Measurements from ENCODE around the gene COPS6.
A peak's percentile ranks its signal among the peaks of the same experiment; 100 is the strongest.

The COPS6 gene

DNA sequence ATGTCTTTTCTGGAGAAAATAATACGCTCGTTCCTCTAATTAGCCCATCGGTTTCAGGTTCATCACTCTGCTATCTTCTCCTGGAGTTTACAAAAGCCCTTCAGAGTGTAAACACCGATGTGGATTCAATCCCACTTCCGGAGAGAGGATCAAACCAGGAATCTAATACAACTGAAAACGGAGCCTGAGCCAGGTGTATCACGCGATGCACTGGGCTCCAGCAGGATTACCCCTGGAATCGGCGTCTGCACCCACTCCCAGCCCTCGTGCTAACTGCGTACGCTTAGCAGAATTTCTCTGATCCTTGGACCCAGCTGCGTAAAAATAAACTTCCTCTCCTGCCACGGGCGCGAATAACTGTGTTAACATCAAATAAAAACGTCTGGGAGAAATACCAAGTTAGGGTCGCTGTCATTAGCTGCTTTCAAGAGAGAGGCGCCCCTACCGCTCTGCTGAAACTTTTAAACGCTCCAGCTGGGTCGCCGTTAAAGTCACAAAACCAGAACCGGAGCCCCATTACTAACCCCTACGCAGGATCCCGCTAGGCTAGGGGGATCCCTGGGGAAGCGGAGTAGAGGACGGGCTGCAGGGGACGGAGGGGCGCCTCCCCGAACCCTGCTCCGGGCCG, 7.7 kb upstream of the COPS6 start:
- no peak for FAIRE-seq

DNA sequence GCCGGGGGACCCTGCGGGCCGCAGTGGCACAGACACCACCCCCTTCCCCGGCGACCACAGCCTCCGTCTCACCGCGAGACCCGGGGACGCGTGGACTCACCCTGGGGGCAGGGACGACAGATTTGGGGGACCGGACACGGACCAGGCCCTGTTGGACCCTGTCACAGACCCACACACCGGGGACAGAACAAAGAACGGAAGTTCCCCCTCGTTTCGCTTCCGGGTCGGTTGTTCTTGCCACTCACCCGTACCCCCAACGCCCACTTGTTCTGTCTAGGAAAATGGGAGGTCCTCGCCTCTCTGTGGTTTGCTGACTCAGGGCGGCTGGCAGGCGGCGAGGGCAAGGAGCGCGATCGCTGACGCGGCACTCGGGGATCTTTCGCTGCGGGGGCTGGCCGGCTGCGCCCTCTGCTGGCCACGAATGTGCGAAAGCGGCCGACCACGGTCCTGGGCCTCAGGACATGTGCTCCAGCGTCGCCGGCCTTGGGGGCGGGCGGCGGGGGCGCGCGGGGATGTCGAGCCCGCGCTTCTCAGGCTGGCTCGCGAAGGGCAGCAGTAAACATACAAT, 7.2 kb upstream of the COPS6 start, which contains the start of gene ZNF3:
ZNF3 (minus strand) TSS at position 189 of the 568 bp plus-strand sequence. CDS start 4,366 bp downstream, outside the sequence.
- FAIRE-seq: peak; percentile 43

DNA sequence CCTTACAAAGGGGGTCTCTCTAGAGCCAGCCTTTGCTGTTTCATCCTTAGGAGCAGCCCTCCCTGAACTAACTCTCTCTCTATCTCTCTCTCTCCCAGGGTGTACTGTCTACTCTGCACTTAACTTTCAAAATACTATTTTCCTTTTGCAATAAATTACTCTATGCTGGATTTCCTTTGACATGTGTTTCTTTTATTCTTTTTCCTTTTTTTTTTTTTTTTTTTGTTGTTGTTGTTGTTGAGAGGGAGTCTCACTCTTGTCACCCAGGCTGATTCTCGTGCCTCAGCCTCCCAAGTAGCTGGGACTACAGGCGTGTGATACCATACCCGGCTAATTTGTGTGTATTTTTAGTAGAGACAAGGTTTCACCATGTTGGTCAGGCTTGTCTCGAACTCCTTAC, 5.8 kb upstream of the COPS6 start:
- FAIRE-seq: no peak

DNA sequence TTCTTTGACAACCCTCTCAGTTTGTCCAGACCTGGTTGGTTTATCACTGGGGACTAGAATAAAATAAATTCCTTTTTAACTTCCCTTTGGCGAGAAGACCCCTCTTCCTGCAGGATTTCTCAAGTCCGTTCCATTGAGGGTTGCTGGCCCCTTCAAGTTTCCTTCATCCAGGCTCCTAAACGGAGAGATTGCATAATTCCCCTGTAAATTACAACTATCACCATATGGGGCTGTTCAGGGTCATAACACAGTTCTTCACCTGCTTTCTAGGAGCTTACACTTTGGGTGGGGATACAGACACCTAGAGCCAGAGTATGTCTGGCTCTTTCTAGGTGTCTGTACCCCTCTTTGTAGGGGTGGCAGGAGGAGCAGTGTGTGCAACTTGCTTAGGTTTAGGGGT, 3.3 kb upstream of the COPS6 start:
- no peak for FAIRE-seq

DNA sequence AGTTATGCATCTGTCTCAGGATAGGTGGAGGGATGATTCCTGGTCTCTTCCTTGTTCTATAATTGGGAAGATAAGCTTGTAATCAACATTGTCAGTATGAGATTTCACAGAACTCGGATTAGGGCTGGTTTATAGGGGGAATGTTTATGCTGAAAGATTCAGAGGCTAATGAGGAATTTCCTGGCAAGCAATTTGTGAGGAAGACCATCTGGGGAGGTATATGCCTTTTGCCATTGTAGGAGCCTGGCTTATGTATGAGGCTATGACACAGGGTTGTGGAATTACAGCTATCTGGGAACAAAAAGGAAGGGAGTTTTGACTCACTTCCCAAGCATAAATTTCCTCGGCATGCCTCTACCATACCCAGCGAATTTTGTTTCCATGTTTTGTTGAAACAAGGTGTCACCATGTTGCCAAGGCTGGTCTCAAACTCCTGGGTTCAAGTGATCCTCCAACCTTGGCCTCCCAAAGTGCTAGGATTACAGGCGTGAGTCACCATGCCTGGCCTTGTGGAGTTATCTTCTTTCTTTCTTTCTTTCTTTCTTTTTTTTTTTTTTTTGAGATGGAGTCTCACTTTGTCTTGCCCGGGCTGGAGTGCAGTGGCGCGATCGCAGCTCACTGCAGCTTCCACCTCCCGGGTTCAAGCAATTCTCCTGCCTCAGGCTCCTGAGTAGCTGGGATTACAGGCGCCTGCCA, 1.6 kb upstream of the COPS6 start:
- FAIRE-seq: no peak

DNA sequence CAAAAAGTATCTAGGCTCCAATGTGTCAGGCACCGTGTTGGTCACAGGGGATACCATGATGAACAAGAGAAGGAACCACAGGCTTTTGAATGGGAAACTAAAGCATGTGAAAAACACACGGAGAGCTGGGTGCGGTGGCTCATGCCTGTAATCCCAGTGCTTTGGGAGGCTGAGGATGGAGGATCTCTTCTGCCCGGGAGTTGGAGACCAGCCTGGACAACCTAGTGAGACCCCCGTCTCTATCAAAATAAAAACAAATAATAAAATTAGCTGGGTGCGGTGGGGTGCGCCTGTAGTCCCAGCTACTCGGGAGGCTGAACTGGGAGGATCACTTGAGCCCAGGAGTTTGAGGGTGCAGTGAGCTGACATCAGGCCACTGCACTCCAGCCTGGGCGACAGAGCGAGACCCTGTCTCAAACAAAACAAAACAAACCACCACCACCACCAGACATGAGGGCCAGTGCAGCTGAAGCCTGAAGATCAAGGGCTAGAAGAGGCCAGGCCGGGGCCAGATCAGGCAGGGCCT, 611 bp upstream of the COPS6 start:
- no peak for FAIRE-seq

DNA sequence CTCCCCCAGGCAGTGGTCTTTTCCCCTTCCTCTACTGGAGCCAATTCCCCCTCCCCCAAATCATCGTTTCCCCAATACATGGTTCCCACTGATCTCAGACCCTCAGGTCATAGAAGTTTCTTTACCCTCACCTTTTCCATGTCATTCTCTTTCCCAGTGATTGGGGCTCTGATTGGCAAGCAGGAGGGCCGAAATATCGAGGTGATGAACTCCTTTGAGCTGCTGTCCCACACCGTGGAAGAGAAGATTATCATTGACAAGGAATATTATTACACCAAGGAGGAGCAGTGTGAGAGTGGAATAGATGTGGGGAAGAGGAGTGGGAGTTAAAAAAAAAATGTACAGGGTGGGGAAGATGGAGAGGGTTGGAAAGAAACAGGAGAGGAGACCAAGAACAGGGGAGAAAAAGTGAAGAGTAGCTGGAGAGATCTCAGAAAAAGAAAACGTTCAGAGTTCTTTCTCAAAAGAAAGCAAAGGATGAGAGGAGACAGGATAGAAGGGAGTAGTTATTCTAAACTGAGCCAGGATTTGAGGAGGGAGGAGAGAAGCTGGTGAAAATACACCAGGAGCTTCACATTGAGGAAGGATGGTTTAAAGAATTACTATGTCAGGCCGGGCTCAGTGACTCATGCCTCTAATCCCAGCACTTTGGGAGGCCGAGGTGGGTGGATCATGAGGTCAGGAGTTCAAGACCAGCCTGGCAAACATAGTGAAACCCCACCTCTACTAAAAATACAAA, 858 bp downstream of the COPS6 start:
- FAIRE-seq: no peak

DNA sequence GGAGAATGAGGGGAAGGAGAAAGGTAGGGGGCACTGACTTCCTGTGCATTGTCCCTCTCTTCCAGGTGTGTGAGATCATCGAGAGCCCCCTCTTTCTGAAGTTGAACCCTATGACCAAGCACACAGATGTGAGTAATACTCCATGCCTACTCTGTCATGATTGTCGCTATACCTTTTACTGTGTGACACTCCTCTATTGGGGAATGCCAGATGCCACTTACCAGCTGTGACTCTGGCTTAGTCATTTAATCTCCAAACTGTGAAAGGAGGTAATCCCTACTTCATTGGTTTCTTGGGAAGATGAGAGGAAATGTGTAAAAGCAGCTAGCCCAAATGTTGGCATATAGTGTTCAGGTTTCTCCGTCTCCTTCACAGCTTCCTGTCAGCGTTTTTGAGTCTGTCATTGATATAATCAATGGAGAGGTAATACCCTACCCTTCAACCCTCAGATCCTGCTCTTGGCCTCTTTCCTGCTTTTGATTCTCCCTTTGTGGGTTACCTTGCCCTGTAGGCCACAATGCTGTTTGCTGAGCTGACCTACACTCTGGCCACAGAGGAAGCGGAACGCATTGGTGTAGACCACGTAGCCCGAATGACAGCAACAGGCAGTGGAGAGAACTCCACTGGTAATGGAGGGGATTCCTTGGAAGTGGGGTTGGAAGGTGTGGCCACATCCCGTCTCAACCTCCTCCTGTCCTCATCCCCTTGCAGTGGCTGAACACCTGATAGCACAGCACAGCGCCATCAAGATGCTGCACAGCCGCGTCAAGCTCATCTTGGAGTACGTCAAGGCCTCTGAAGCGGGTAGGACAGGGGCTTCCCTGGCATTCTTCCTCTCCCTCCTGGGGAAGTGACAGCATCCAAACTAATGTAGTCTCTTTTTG, 2.0 kb downstream of the COPS6 start:
- FAIRE-seq: no peak

DNA sequence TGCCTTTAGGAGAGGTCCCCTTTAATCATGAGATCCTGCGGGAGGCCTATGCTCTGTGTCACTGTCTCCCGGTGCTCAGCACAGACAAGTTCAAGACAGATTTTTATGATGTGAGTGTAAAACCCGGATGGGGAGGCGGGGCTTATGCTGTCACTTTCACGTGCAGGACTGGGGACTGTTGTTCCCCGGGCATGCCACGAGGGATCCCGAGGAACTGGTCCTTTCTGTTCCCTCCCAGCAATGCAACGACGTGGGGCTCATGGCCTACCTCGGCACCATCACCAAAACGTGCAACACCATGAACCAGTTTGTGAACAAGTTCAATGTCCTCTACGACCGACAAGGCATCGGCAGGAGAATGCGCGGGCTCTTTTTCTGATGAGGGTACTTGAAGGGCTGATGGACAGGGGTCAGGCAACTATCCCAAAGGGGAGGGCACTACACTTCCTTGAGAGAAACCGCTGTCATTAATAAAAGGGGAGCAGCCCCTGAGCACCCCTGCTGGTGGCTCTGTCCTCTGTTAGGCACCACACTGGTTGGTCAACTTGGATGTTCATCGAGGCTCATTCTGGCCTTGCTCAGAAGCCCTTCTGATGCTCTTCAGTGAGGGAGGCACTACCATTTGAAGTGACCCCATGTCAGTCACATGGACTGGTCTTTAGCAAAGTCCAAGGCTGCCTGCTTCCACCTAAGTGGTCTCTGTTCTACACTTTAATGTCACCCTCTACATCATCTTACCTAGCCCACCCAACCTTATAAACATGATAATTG, 2.8 kb downstream of the COPS6 start:
- FAIRE-seq: no peak

DNA sequence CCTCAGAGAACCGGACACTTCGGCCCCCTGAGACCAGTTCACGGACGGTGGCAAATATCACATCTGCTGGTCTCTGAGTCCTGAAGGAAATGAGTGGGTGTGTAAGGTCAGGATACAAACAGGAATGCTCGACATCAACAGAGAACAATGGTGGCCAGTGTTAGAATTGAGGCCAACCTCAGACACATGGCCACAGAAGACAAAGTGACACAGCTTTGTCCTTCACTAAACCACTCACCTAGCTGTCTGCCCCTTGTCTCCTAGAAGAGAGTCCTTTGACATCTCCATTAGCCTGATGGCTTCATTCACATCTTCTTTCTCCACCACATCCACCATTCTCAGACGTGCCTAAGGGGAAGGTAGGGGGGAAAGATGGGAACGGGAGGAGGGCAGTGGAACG, 4.3 kb downstream of the COPS6 start:
- FAIRE-seq: no peak

DNA sequence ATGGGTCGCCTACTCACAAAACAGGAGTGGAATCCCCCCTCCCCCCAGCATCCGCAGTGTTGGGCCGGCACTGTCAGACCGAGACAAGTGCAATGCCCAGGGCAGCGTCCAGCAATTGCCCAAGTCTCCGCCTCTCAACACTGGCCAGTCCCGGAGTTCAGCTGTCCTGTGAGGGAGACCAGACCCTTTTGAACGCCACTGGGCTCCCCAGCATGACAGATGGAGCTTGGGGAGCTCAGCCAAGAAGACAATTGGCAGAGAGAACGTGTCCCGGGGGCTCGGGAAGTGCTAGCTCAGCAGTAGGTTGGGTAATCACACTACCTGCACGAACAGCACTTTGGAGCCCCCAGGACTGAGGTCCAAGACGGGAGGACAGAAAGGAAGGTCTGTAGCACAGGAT, 4.7 kb downstream of the COPS6 start:
- FAIRE-seq: no peak

DNA sequence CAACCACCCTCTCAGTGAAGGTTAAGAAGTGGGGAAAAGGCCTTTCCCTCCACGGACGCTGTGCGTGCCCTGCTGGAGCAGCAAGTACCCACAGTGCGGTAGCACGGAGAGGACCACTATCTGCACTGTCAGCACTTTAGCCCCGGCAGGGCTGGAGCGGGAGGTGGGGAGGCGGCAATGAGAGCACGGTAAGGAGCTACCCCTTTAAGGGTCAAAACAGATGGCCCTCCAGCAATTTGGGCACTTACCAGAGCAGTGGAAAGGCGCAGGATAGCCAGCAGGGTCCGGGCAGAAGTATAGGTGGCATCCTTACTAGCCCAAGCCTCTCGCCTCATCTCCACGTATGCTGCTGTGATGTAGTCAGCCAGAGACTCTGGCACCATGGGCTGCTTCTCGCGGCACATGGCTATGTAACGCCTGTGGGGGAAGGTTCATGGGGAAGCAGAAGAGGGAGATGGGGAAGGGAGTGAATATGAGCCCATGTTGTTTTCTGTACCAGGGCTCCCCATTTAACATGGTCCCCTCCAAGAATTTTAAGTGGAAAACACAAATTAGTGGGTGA, 5.2 kb downstream of the COPS6 start:
- no peak for FAIRE-seq

DNA sequence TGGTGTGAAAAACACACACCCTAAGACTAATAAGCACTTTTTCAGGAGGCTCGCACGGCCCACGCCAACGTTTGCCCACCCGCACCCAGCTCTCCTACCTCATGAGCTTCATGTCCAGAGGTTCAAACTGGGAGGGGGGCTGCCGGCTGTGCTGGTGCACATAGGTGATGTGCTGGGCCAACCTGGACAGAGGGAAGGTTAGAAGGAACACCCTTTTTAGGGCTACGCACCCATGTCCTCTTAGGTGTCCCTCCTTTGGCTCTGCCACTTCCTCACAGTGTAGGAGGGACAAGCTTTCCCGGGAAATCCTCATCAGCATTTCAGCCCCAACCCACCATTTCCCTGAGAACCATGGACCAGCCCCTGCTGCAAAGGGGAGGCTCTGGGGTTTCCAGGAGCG, 6.5 kb downstream of the COPS6 start:
- FAIRE-seq: no peak

DNA sequence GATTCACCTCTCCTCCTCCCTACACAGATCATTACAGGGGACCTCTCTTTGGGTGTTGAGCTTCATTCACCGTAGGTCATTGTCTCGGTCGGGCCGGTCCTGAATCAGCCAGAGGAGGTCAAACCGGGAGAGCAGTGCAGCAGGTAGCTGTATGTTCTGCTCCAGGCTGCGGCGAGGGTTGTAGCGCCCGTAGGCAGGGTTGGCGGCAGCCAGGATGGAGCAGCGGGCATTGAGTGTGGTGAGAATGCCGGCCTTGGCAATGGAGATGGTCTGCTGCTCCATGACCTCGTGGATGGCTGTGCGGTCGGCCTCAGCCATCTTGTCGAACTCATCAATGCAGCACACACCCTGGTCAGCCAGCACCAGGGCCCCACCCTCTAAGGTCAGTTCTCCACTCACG, 6.9 kb downstream of the COPS6 start:
- FAIRE-seq: no peak

DNA sequence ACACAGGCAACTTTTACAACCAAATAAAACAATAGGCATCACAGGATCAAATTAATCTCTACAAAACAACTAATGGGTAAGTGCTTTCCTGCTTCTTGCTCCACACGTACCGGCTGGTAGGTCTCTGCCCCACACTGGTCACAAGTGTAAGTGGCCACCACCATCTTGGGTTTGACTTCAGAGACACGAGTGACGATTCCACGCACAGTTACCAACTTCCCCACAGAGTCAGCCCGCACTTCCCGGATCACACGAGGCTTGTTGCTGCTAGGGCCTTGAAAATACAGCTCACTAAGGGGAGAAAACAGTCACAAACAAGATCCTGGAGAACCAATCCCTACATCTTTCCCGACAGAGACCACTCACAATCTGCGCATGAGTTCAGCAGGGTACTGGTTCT, 10.1 kb downstream of the COPS6 start:
- no peak for FAIRE-seq

DNA sequence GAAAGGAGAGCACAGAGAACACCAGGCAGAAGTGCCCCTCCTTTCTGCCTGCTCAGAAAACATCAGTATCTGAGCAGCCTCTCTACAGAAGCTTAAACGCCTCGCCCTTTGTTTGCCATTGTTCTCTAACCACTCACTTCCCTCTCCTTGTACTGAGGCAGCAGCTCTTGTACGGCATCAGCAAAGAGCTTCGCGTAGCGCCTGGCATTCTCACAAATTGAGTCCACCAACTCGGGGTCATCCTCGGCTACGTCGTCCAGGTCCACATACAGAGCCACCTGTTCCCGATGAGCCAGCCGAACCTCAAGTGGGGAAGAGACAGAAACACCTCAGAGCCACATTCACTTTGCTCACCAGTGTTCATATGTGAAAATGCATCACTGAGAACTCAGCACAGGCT, 10.7 kb downstream of the COPS6 start:
- FAIRE-seq: no peak

DNA sequence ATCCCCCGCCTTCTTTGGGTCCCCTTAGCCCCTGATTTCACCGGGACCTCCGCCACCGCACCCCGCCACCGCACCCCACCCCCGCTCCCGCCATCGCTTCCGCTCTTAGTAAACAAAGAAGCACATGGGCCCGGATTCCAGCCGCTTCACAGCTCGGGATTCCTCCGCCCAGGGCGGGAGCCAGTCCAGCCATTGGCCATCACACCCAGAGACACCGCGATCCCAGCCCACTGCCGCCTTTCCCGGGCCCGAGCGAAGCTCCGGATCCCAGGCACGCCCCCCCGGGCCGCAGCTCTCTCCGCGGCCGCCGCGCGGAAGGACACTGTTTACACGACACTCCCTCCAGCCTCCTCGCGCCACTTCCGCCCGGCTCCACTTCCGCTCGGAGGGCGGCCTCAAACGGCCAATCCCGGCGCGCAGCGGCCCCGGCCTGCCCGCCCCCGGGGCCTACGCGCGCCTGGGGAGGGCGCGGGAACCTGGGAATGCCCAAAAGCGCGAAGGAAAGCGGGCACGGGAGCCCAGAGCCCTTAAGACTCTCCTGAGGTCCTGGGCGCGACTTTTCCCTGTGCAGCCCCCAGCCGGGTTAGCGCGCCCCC, 11.7 kb downstream of the COPS6 start:
- FAIRE-seq: no peak

DNA sequence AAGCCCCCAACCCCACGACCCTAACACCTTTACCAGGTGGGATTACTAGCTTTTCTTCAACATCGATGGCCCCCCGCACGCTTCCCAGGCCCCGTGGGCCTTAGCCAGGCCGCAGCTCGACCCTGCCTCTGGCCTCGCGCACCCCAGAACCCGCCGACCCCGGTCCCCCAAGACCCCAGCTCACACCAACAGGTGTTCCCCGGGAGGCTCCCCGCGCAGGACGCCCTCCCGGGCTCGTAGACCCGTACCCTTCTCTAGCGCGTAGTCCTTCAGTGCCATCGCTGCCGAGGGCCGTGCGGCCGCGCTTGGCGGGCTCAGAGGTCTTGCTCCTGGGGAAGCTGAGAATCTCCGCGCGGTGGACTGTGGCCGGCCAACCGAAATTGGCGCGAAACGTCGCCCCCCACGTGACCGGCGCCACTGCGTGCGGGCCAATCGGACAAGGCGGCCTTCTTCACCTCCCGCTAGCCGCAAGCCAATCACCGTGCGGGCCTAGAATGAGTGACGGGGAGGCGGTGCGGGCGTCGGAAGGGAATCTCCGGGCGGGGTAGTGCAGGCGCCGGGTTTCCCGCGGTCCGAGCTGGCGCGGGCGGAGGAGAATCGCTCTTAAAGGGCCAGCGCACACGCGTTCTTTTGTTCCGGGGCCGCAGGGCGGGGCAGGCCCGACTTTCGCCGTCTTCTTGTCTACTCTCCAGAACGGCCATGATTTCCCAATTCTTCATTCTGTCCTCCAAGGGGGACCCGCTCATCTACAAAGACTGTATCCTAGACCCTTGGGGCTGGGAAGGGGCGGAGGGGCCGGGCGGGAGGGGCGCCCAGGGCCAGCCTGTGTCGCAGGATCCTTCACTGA, 12.5 kb downstream of the COPS6 start, which contains the start of the genes AP4M1 and MCM7:
AP4M1 (plus strand) TSS at position 628 of the 847 bp plus-strand sequence; CDS start at position 700, 72 bp downstream.
MCM7 (minus strand) TSS at position 382 of the 847 bp plus-strand sequence; CDS start at position 279, 103 bp downstream.
- no peak for FAIRE-seq
